ENCODE results near the gene SLC16A13.
"Not testable (repeated sequence)": the region's sequence is repeated elsewhere in the genome, so short reads cannot be mapped to it uniquely, and the experiment has no call there.

The SLC16A13 gene
- total RNA-seq: 1.6 to 4.1 (median 3.7) reads per million in 3 donors

DNA sequence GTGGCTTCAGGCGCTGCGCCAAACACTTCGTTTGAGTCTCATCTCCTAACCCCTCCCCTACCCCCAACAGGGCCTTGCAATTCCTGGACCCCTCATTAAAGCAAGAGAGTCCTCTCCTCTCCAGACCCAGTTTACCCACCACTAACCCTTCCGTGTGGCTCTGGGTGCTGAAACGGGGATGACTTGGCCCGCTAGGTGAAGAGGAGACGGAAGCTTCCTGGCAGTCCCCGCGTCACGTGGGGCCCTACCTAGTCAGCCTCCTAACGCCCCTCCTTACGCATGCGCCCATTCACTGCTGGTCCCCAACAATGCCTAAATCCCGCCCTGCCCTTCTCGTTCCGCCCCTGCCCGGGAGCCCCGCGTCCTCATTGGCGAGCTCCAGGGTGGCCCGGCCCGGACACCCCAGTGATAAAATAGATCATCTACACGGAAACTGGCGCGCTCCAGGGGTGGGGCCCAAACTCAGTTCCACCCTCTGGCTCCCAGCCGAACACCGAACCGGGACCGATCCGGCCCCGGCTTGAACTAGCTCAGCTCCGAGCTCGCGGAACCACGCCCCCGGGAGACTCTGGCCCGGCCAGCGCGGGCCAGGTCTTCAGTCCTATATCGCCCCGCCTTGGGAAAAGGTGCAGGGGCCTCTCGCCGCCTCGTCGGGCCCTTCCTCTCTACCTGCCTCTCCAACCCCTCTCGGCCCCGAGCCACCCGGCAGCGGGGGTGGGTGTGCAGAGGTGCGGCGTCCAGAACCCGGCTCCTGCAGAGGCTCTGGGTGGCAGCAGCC is at the start of gene SLC16A13:
Gene SLC16A13, plus strand, starts transcription at position 425 of the 778 bp plus-strand sequence. CDS start 368 bp downstream, outside the sequence.
- DNase-seq: peak; percentile 97 to 99 (median 99)
- Histone ChIP-seq H3K27me3 (replicated peaks; ENCODE audit: control insufficient read depth, insufficient read depth, low read length, poor library complexity, severe bottlenecking) (no peaks in the 10 kb centered on the region), H3K4me3 (ENCODE audit: insufficient read depth, low read depth, low read length, poor library complexity, severe bottlenecking) (peak within 1 kb of the TSS; percentile 73), H3K9me3 (ENCODE audit: control insufficient read depth, low read length) (no peaks in the 10 kb centered on the region), H3K36me3 (ENCODE audit: control insufficient read depth, insufficient read depth, low read length) (no peaks in the 10 kb centered on the region), H3K27ac (ENCODE audit: insufficient read depth, low read length, poor library complexity, severe bottlenecking) (peak within 1 kb of the TSS; percentile 93), H3K4me1 (ENCODE audit: control insufficient read depth, insufficient read depth, low read length, poor library complexity, severe bottlenecking) (peaks cover 31% of the 10 kb centered on the region)

- H3K4me1 ChIP-seq (ENCODE audit: control insufficient read depth, insufficient read depth, low read length, poor library complexity, severe bottlenecking): no peaks in the 10 kb centered on the region
- H3K4me3 ChIP-seq (ENCODE audit: insufficient read depth, low read depth, low read length, poor library complexity, severe bottlenecking): no peak overlapping the region
- H3K27me3 ChIP-seq (replicated peaks; ENCODE audit: control insufficient read depth, insufficient read depth, low read length, poor library complexity, severe bottlenecking): no peaks in the 10 kb centered on the region
- H3K27ac ChIP-seq (ENCODE audit: insufficient read depth, low read length, poor library complexity, severe bottlenecking): no peak overlapping the region
- DNase-seq: no peak
- H3K9me3 ChIP-seq (ENCODE audit: control insufficient read depth, low read length): no peaks in the 10 kb centered on the region
- no peaks in the 10 kb centered on the region for H3K36me3 ChIP-seq (ENCODE audit: control insufficient read depth, insufficient read depth, low read length)
Observed at GRCh38 chr17:6986676-6987075, 49.1 kb upstream of the SLC16A13 start.

- no peaks in the 10 kb centered on the region for H3K36me3 ChIP-seq (ENCODE audit: control insufficient read depth, insufficient read depth, low read length)
- DNase-seq: no peak
- H3K4me1 ChIP-seq (ENCODE audit: control insufficient read depth, insufficient read depth, low read length, poor library complexity, severe bottlenecking): no peaks in the 10 kb centered on the region
- no peaks in the 10 kb centered on the region for H3K27me3 ChIP-seq (replicated peaks; ENCODE audit: control insufficient read depth, insufficient read depth, low read length, poor library complexity, severe bottlenecking)
- H3K27ac ChIP-seq (ENCODE audit: insufficient read depth, low read length, poor library complexity, severe bottlenecking): no peak overlapping the region
- H3K4me3 ChIP-seq (ENCODE audit: insufficient read depth, low read depth, low read length, poor library complexity, severe bottlenecking): no peak overlapping the region
- H3K9me3 ChIP-seq (ENCODE audit: control insufficient read depth, low read length): no peaks in the 10 kb centered on the region
Observed at GRCh38 chr17:6989779-6990178, 46.0 kb upstream of the SLC16A13 start.

- H3K4me3 ChIP-seq (ENCODE audit: insufficient read depth, low read depth, low read length, poor library complexity, severe bottlenecking): not testable (repeated sequence)
Observed at GRCh38 chr17:6993613-6994056, 42.2 kb upstream of the SLC16A13 start.

DNA sequence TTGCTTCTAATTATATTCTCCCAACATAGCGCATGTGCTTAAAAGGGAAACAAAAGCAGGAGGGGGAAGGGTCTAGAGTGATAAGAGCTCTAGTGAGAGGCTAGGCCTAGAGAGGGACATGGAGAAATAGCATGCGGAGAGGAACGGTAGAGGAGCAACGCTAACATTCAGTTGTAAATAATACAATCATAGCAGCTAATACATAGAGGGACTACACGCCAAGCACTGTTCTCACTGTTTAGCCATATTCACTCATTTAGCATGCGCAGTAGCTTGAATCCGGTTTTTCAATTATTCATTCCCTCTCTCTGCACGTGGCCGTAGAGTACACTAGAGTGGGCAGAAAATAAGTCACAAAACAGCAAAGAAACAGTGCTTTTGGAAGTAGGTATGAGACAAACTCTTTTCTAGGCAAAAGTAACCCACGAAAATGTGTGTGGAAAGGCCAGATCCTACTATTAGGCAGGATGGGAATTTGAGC is 41.7 kb upstream of the SLC16A13 start:
- Histone ChIP-seq H3K9me3 (ENCODE audit: control insufficient read depth, low read length) (no peaks in the 10 kb centered on the region), H3K27me3 (replicated peaks; ENCODE audit: control insufficient read depth, insufficient read depth, low read length, poor library complexity, severe bottlenecking) (no peaks in the 10 kb centered on the region), H3K27ac (ENCODE audit: insufficient read depth, low read length, poor library complexity, severe bottlenecking) (no peak overlapping the region), H3K4me1 (ENCODE audit: control insufficient read depth, insufficient read depth, low read length, poor library complexity, severe bottlenecking) (no peaks in the 10 kb centered on the region), H3K4me3 (ENCODE audit: insufficient read depth, low read depth, low read length, poor library complexity, severe bottlenecking) (no peak overlapping the region), H3K36me3 (ENCODE audit: control insufficient read depth, insufficient read depth, low read length) (peaks cover 15% of the 10 kb centered on the region)
- DNase-seq: no peak

More at GRCh38 chr17:6993613-6994056, 42.2 kb upstream of the SLC16A13 start:
- not testable (repeated sequence) for H3K9me3 ChIP-seq (ENCODE audit: control insufficient read depth, low read length); H3K27me3 ChIP-seq (replicated peaks; ENCODE audit: control insufficient read depth, insufficient read depth, low read length, poor library complexity, severe bottlenecking); H3K36me3 ChIP-seq (ENCODE audit: control insufficient read depth, insufficient read depth, low read length); H3K4me1 ChIP-seq (ENCODE audit: control insufficient read depth, insufficient read depth, low read length, poor library complexity, severe bottlenecking); H3K27ac ChIP-seq (ENCODE audit: insufficient read depth, low read length, poor library complexity, severe bottlenecking); DNase-seq

- Histone ChIP-seq H3K27ac (ENCODE audit: insufficient read depth, low read length, poor library complexity, severe bottlenecking) (no peak overlapping the region), H3K27me3 (replicated peaks; ENCODE audit: control insufficient read depth, insufficient read depth, low read length, poor library complexity, severe bottlenecking) (no peaks in the 10 kb centered on the region), H3K36me3 (ENCODE audit: control insufficient read depth, insufficient read depth, low read length) (peaks cover 21% of the 10 kb centered on the region), H3K9me3 (ENCODE audit: control insufficient read depth, low read length) (no peaks in the 10 kb centered on the region), H3K4me1 (ENCODE audit: control insufficient read depth, insufficient read depth, low read length, poor library complexity, severe bottlenecking) (no peaks in the 10 kb centered on the region), H3K4me3 (ENCODE audit: insufficient read depth, low read depth, low read length, poor library complexity, severe bottlenecking) (no peak overlapping the region)
- DNase-seq: no peak
Observed at GRCh38 chr17:6994666-6995256, 41.1 kb upstream of the SLC16A13 start.

GRCh38 chr17:6995500-6996255 is 40.1 kb upstream of the SLC16A13 start, which contains the start of gene ALOX12:
Gene ALOX12, plus strand, starts transcription at chr17:6996049. Its CDS starts 69 bp downstream, at chr17:6996118.
- Histone ChIP-seq H3K4me1 (ENCODE audit: control insufficient read depth, insufficient read depth, low read length, poor library complexity, severe bottlenecking) (no peaks in the 10 kb centered on the region), H3K27me3 (replicated peaks; ENCODE audit: control insufficient read depth, insufficient read depth, low read length, poor library complexity, severe bottlenecking) (no peaks in the 10 kb centered on the region), H3K27ac (ENCODE audit: insufficient read depth, low read length, poor library complexity, severe bottlenecking) (no peak within 1 kb of the TSS), H3K4me3 (ENCODE audit: insufficient read depth, low read depth, low read length, poor library complexity, severe bottlenecking) (no peak within 1 kb of the TSS), H3K36me3 (ENCODE audit: control insufficient read depth, insufficient read depth, low read length) (peaks cover 26% of the 10 kb centered on the region), H3K9me3 (ENCODE audit: control insufficient read depth, low read length) (no peaks in the 10 kb centered on the region)
- no peak for DNase-seq

- Histone ChIP-seq H3K27ac (ENCODE audit: insufficient read depth, low read length, poor library complexity, severe bottlenecking) (no peak overlapping the region), H3K4me1 (ENCODE audit: control insufficient read depth, insufficient read depth, low read length, poor library complexity, severe bottlenecking) (no peaks in the 10 kb centered on the region), H3K9me3 (ENCODE audit: control insufficient read depth, low read length) (no peaks in the 10 kb centered on the region), H3K27me3 (replicated peaks; ENCODE audit: control insufficient read depth, insufficient read depth, low read length, poor library complexity, severe bottlenecking) (no peaks in the 10 kb centered on the region), H3K36me3 (ENCODE audit: control insufficient read depth, insufficient read depth, low read length) (peaks cover 29% of the 10 kb centered on the region), H3K4me3 (ENCODE audit: insufficient read depth, low read depth, low read length, poor library complexity, severe bottlenecking) (no peak overlapping the region)
- DNase-seq: no peak
Observed at GRCh38 chr17:6996256-6997011, 39.4 kb upstream of the SLC16A13 start.

DNA sequence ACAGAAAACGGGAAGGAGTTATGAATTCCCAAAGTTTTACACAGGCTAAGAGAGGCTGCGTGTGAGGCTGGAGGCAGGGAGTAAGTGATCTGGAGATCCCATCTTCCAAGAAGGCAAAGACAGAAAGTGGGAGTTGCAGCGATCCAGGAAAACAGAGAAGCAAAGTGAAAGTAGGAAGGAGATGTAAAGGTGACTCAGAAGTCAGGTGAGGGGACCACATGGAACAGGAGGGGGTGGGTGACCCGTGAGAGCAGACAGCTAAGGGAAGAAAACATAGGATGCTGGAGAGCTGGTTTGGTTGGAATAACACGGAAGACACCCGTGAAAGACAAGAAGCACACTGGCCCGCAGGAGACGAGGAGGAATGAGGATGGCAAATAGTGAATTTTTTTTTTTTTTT is 38.6 kb upstream of the SLC16A13 start:
- Histone ChIP-seq H3K36me3 (ENCODE audit: control insufficient read depth, insufficient read depth, low read length) (peaks cover 35% of the 10 kb centered on the region), H3K4me1 (ENCODE audit: control insufficient read depth, insufficient read depth, low read length, poor library complexity, severe bottlenecking) (no peaks in the 10 kb centered on the region), H3K27me3 (replicated peaks; ENCODE audit: control insufficient read depth, insufficient read depth, low read length, poor library complexity, severe bottlenecking) (no peaks in the 10 kb centered on the region), H3K9me3 (ENCODE audit: control insufficient read depth, low read length) (no peaks in the 10 kb centered on the region), H3K4me3 (ENCODE audit: insufficient read depth, low read depth, low read length, poor library complexity, severe bottlenecking) (no peak overlapping the region), H3K27ac (ENCODE audit: insufficient read depth, low read length, poor library complexity, severe bottlenecking) (no peak overlapping the region)
- no peak for DNase-seq
